Measurements from ENCODE around the gene CD8B. TPM values are rescaled to one million over a fixed set of nuclear protein-coding genes. Genes with fewer than 3 reads are reported as not detected.

The CD8B gene
- total RNA-seq, 1 donor from 2014 or later = not detected

DNA sequence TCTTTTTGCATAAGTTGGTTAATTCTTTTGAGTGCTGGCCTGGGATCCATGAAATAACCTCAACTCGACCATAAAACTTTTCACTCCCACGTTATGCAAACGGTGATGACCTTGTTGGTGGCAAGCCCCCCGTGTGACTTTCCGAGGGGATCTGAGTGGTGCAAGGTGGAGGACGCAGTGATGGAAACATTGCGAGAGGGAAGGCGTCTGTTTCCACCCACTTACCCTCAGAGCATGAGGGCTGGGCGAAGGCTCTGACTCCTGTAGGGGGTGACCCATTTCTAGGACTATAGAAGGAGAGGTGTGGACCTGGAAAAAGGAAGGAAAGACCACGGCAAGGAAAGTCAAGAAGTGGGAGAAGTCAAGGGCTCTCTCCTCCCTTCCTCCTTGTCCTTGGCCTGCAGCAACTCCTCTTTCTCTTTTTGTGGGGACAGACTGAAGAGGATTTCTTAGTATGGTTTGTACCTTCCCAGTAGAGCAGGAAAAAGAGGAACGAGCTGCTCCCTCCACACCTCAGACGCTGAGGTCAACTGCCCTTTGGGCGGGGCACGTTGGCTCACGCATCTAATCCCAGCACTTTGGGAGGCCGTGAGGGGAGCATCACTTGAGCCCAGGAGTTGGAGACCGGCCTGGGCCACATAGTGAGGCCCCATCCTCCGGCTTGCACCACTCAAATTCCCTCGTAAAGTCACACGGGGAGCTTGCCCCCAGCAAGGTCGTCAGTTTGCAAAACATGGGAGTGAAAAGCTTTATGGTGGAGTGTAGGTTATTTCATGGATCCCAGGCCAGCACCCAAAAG, 55.4 kb downstream of the CD8B start:
- no peak for DNase-seq (ENCODE audit: low read depth in 2 of 2)

GRCh38 chr2:86800856-86801567, 60.7 kb downstream of the CD8B start:
- DNase-seq (ENCODE audit: low read depth in 2 of 2) = no peak

DNA sequence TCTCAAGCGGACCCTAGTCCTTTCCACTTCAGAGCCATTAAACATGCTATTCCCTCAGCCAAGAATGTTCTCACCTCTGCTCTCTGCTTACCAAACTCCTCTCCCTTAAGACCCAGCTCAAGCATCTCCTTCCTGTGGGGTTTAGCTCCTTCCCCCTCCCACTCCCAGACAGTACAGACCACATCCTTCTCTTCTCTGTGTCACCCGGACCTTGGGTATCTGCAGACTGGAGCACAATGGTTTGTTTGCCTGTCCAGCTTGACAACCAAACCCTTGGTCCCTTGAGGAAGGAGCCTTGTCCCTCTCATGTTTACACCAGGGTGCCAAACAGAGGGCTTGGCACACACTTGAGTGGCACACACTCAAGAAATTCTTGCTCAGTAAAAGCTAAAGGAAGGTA, 66.8 kb downstream of the CD8B start:
- no peak for DNase-seq (ENCODE audit: low read depth in 2 of 2)

DNA sequence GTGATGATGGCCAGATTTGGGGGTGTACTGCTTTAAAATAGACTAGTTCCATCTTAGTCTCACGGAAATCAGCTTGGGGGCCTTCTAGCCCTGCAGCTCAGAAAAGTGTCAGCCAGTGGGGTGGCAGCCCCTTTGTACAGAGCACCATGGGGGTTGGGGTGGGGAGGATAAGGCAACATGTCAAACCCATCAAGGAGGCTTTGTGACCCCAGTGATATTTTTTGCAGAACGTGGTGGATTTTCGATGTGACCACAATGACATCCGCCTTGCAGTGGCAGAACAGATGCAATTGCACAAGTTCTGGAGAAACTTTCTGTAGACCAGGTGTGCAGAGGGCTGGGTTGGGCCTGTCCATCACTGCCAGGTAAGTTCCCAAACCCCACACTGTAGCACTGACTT, 67.9 kb downstream of the CD8B start:
- DNase-seq (ENCODE audit: low read depth in 2 of 2) = no peak

GRCh38 chr2:86791573-86791972, 70.1 kb downstream of the CD8B start:
- DNase-seq (ENCODE audit: low read depth in 2 of 2) = no peak

DNA sequence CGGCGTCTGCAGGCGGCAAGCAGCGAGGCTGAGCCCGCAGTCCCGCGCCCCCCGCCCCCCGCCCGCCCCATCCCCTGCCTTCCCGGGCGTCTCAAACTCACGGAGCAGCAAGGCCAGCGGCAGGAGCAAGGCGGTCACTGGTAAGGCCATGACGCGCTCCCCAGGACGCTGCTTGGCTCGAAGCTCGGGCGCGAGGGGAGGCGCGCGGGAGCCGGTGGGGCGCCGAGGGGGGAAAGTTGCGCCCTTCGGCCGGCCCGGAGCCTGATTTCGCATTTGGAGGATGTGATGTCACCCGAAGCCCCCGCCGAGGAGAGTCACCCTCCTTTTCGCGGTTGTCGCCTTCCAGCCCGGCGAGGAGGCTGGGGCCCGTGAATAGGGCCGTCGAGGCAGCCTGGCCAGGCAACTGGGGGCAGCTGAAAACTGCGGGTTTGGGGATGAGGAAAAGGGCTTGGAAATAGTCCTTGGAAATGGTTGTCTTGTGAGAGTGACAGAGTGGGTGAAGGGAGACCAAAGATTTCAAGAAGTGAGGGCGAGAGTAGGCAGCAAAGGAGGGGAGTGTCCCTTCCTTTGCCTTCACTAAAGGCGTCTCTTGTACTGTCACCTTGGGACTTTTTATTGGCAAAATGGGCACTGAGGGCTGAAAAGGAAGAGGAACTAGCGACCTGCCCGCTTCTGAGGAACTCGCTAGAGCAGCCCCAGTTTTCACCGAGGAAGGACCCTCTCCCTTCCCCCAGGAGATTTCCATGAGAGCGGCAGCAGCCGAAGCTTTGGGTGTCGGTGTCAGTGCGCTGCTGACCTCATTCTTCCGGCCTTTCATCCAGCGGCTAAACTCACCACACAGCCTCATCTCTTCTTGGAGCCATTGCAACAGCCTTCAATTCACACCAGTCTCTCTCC, 70.8 kb downstream of the CD8B start, which contains the start of gene CD8A:
CD8A (minus strand) TSS at position 238 of the 897 bp plus-strand sequence; CDS start at position 150, 88 bp downstream.
- DNase-seq (ENCODE audit: low read depth in 2 of 2) = no peak

DNA sequence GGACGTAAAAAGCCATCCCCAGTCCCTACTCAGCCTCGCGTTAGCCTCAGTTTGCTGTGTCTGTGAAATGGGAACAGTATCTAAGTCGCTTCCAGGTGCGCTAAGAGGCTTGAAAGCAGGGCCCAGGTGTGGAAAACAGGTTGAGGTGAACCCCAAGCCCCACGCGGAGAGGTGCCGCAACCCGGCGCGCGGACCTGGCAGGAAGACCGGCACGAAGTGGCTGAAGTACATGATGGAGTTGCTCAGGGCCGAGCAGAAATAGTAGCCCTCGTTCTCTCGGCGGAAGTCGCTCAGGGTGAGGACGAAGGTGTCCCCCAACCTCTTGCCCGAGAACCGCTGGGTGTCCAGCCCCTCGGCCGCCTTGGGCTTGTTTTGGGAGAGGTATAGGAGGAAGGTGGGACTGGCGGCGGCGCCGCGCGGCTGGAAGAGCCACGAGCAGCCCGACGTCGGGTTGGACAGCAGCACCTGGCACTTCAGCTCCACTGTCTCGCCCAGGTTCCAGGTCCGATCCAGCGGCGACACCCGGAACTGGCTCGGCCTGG, 71.5 kb downstream of the CD8B start:
- DNase-seq (ENCODE audit: low read depth in 2 of 2) = no peak

DNA sequence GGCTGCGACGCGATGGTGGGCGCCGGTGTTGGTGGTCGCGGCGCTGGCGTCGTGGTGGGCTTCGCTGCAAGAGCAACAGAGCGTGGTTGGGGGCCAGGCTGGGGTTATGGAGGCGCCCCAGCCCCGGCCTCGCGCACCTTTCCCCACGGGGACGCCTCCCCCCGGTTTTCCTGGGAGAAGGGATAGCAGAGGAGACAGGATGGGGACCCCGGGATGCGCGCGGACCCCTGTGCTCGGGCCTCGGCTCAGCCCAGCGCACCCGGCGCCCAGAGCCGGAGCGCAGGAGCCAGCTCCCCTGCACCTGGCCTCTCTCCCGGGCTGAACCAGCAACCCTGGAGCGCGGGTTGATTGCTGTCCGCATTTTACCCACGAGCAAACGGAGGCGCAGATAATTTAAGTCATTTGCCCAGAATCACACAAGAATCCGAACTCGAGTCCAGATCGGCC, 72.0 kb downstream of the CD8B start:
- DNase-seq (ENCODE audit: low read depth in 2 of 2) = no peak

GRCh38 chr2:86788881-86789686, 72.6 kb downstream of the CD8B start:
- no peak for DNase-seq (ENCODE audit: low read depth in 2 of 2)

GRCh38 chr2:86788165-86788564, 73.5 kb downstream of the CD8B start:
- no peak for DNase-seq (ENCODE audit: low read depth in 2 of 2)

GRCh38 chr2:86787736-86788135, 74.0 kb downstream of the CD8B start:
- peak in 1 of 2 donors; percentile 5 for DNase-seq (ENCODE audit: low read depth in 2 of 2)

- DNase-seq (ENCODE audit: low read depth in 2 of 2) = no peak
Observed at GRCh38 chr2:86786001-86786536, 75.6 kb downstream of the CD8B start.

- no peak for DNase-seq (ENCODE audit: low read depth in 2 of 2)
Observed at GRCh38 chr2:86785456-86785855, 76.2 kb downstream of the CD8B start.

GRCh38 chr2:86783615-86784339, 77.9 kb downstream of the CD8B start:
- no peak for DNase-seq (ENCODE audit: low read depth in 2 of 2)

DNA sequence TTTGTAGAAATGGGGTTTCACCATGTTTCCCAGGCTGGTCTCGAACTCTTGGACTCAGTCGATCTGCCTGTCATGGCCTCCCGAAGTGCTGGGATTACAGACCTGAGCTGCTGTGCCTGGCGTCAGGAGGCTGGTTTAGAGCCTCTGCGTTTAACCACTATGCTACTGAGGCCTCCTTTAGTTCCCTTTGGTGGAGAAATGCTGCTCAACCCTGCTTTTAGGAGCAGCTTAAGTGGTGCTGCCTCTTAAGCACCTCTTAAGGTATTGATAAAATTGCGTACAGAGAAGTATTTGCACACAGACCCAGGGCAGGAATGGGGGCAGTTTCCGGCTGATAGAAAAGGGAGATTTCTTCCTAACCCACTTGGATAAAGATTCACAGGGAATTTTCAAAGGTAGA, 78.9 kb downstream of the CD8B start:
- DNase-seq (ENCODE audit: low read depth in 2 of 2) = no peak

DNA sequence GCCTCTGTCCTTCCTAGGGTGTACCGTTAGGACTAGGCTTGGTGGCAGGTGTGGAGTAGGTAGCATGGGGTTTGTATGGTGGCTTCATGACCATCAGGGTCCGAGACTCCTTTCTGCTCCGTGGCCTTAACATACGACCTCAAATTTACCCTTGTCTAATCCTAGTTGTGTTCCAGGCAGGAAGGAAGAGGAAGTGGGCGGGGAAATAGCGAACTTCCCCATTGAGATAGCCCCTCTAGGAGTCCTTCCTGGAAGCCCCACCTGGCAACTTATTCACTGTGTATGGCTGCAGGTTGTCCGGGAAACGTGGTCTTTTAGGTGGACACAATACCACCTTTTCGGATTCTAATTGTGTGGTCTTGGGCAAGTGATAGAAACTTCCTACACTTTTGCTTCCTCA, 80.3 kb downstream of the CD8B start:
- no peak for DNase-seq (ENCODE audit: low read depth in 2 of 2)

DNA sequence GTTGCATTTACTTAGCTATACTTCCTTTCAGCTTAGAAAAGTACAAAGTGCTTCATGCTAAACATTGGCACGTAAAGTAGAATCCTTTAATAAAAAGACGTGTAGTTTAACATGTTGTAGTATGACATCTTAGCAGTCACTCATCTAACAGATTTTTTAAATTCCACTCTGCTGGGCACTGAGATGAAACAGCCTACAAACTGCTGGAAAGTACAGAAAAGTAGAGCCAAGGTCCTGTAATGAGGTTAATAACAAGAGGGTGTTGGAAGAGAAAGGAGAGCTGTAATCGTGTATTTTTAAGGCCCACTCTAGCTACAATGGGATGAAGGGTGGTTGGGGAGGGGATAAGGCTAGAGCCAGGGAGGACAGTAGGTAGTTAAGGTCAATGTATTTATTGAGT, 81.7 kb downstream of the CD8B start:
- DNase-seq (ENCODE audit: low read depth in 2 of 2) = no peak

- no peak for DNase-seq (ENCODE audit: low read depth in 2 of 2)
Observed at GRCh38 chr2:86778957-86779356, 82.7 kb downstream of the CD8B start.

GRCh38 chr2:86776532-86776931, 85.2 kb downstream of the CD8B start:
- no peak for DNase-seq (ENCODE audit: low read depth in 2 of 2)

- no peak for DNase-seq (ENCODE audit: low read depth in 2 of 2)
Observed at GRCh38 chr2:86775338-86775737, 86.3 kb downstream of the CD8B start.

Measured in dermis microvascular lymphatic vessel endothelial cell (primary cell).